Kidney glomerular epithelial cell (primary cell): ENCODE measurements around the gene NMT2.
"Not testable (repeated sequence)": the region's sequence is repeated elsewhere in the genome, so short reads cannot be mapped to it uniquely, and the experiment has no call there.

Experiments used
- DNase-seq: peaks from one replicate; lab custom pipeline; 2025; lab: John Stamatoyannopoulos, UW

NMT2 gene

GRCh38 chr10:15168291-15168785 lies at the start of gene NMT2:
Gene NMT2 (minus strand): TSS chr10:15168693. CDS start chr10:15168612, 81 bp downstream.
- DNase-seq: peak; percentile 75

- no peak for DNase-seq
These were observed 48.2 kb upstream of the NMT2 start for GRCh38 chr10:15216700-15217099.

DNA sequence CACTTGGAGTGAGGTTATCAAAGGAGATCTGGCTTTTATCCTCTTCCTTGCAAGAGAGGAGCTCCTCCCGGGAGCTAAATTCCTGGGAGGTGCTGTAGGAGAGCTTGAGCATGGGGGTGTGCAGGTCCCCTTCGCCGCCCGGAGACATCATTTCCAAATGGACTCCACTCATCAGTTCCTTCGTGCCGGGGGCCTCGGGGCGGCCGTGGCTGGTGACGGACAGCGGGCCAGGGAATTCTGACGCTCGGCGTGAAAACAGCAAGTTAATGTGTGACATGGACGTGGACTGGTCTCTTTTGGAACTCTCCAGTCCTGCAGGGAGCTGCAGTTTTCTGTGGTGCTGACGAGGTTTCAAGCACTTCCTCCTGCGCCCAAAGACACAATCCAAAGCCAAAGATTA lies 45.7 kb upstream of the NMT2 start:
- DNase-seq: no peak

- no peak for DNase-seq
These were observed 45.0 kb upstream of the NMT2 start for GRCh38 chr10:15213461-15213861.

DNA sequence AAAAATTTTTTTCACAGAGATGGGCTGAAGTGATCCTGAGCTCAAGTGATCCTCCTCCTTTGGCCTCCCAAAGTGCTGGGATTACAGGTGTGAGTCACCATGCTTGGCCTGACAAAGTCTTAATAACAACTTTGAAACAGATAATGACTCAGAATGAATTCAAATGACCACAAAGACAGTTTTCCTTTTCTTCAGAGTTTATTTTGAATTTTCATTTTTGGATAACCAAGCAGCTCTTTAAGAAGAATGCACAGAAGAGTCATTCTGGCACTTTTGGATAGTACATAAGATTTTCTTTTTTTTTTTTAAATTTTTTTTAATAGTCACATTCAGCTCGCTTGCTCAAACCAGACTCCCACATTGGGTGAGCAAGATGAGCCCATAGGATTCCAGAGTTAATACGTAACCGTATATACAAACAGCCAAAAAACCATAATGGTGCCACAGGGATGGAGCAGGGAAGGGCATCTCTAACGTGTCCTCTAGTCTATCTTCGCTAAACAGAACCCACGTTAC lies 43.0 kb upstream of the NMT2 start:
- DNase-seq: peak; percentile 26

GRCh38 chr10:15210521-15210920 lies 42.0 kb upstream of the NMT2 start:
- DNase-seq: no peak

DNA sequence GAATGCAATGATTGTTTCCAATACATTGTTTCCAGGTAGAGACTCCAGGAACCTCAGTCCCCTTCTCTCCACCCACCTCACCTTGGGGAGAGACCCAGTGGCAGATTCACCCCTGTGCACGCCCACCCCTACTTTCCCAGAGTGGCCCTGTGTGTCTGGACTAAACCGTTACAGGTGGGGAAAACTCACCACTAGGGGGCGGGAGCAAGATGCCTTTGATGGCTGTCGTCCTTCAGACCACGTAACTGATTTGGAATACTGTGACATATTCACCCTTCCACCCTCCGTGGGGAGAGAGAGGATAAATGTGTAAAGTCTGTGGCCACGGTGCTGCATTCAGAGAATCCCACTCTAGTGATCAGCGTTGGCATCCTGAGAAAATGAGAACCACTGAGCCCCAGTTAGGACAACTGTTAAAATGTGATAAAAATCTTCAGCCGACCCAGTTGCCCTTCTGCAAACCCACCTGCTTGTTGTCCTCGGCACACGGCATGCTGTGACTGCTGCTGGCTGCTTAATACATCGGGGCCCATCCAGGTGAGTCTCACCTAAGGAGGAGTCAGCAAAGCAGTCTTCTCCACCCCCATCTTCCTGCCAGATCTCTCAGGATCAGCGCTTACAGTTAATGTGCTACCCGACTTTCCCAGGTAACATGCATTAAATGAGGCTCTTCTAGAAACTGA lies 41.5 kb upstream of the NMT2 start:
- DNase-seq: peak; percentile 57

- no peak for DNase-seq
These were observed 39.7 kb upstream of the NMT2 start for GRCh38 chr10:15208221-15208620.

DNA sequence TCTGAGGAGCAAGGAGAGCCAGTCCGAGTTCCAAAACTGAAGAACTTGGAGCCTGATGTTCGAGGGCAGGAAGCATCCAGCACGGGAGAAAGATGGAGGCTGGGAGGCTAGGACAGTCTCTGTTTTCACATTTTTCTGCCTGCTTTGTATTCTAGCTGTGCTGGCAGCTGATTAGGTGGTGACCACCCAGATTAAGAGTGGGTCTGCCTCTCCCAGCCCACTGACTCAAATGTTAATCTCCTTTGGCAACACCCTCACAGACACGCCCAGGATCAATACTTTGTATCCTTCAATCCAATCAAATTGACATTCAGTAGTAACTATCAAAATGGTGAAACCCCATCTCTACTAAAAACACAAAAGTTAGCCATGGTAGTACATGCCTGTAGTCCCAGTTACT lies 38.9 kb upstream of the NMT2 start:
- not testable (repeated sequence) for DNase-seq

- no peak for DNase-seq
These were observed 34.1 kb upstream of the NMT2 start for GRCh38 chr10:15202639-15203038.

- DNase-seq: not testable (repeated sequence)
These were observed 33.8 kb upstream of the NMT2 start for GRCh38 chr10:15202301-15202621.

- peak; percentile 75 for DNase-seq
These were observed 33.3 kb upstream of the NMT2 start for GRCh38 chr10:15201589-15202300.

DNA sequence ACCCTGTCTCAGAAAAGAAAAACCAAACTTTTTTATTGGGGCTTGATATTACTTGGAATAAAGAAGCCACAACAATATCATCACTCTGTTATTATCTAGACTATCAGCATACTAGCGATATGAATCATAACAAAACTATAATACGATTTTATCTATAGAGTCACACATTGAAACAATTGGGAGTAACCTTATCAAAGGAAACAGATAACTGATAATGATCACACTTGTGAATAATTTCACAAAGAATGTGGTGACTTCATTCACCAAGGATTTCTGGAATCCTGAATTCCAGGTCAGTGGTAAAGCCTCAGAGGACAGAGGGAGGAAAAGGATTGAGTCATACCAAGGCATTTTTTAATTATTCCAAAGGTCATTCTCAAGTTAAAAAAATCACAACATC lies 32.1 kb upstream of the NMT2 start:
- DNase-seq: peak; percentile 94

GRCh38 chr10:15197911-15198310 lies 29.4 kb upstream of the NMT2 start:
- DNase-seq: no peak

DNA sequence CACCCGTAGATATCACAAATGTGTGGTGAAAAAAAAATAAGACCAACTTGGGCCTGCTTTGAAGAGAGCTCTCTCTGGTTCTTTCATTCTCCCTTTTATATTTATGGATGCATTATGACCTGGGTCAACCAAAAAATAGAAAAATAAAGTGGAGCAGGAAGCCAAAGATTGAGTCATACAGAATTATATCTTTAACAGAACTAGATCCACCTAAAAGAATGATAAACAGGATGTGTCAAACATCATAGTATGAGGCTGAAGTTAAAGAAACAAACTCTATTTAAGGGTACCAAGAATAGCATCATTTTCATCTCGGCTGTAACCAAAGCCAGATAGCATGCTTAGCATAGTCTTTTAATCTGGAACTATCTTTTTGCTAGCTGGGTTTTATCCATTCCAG lies 28.8 kb upstream of the NMT2 start:
- DNase-seq: no peak

DNA sequence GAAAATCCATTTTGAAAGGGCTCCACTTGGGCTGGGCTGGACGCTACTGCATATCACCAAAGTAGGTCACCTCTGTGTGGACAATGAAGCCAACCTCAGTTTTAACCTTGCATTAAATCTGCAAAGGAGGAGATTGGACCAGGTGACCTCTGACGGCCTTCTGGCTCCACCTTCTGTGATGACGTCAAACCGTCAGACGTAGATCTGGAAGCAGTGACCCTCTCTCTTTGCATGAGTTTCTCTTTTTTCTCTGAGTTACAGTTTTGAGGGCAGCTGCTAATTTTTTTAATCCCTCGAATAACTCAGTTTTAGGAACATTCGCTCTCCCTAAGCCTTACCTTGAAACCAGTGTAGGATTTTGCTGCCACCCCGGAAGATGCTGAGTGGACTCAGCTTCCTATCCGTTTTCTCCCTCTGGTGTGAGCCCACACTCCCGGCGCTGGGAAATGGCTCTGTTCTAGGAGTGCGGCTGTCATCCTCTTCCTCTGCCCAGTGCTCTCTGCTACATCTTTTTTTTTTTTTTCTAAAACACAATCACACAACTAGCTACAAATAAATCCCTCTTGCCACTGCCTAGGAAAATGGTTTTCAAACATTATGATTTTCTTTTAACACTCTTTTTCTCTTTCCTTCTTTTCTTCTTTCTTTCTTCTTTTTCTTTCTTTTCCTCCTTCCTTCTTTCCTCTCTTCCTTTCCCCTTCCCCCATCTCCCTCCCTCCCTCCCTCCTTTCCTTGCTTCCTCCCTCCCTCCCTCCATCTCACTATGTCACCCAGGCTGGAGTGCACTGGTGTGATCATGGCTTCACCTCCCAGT lies 27.7 kb upstream of the NMT2 start:
- DNase-seq: no peak

- no peak for DNase-seq
These were observed 20.8 kb upstream of the NMT2 start for GRCh38 chr10:15189133-15189885.

GRCh38 chr10:15188603-15189002 lies 20.1 kb upstream of the NMT2 start:
- no peak for DNase-seq

GRCh38 chr10:15183689-15184481 lies 15.4 kb upstream of the NMT2 start:
- DNase-seq: no peak

- DNase-seq: no peak
These were observed 14.2 kb upstream of the NMT2 start for GRCh38 chr10:15182540-15183207.
